NB4 (cell line): ENCODE measurements around the gene DPYSL5.

ENCODE experiments used
- POLR2A ChIP-seq: IDR thresholded peaks from 2 replicates; pipeline ENCODE4 v1.6.1; 2011; ENCODE audit warnings: mild to moderate bottlenecking; ENCODE audit not compliant: insufficient read length; ENCODE audit errors: extremely low read depth
- TF ChIP-seq, protein P1 (sequence below): IDR thresholded peaks from 2 replicates; pipeline ENCODE4 v1.6.1; 2011; ENCODE audit warnings: low read depth, low read length

DNA sequence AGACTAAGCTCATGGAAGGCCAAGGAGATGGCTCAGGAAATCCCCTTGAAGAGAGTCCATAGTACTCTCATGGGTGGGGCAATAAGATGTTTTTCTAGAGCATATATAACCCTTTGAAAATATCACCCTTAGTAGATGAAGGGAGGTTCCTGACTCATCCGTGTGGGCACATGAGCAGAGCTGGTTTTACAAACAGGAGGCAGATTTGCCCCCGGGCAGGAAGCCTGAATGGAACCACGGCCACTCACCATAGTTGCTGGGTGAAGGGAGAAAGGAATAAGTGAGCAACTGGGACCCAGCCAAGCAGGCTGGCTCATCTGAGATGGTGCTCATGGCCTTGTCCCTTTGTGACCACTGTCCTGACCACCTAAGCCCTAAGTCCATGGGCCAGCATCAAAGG lies 93.6 kb downstream of the DPYSL5 start:
- TF ChIP-seq, protein P1, sequence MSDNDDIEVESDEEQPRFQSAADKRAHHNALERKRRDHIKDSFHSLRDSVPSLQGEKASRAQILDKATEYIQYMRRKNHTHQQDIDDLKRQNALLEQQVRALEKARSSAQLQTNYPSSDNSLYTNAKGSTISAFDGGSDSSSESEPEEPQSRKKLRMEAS = no peak
- TF ChIP-seq POLR2A = no peak
